Stimulated activated CD4-positive, alpha-beta T cell treated with anti-CD3 and anti-CD28 coated beads, Interleukin-2, amount 100 ng/mL, for 48 hours (primary cell): ENCODE results near the gene AIP.
A peak's percentile ranks its signal among the peaks of the same experiment; 100 is the strongest.

Source experiments
- DNase-seq, 2 donors: peaks; one replicate each; pipeline ENCODE4 v3.0.0-alpha.2; 2020

Gene AIP

GRCh38 chr11:67482827-67483798 lies at the start of gene AIP:
Gene AIP (plus strand): TSS chr11:67483026. CDS start chr11:67483159, 133 bp downstream.
- DNase-seq = peak; percentile 93 to 96

GRCh38 chr11:67433536-67434394 lies 49.1 kb upstream of the AIP start:
- DNase-seq = no peak

GRCh38 chr11:67434395-67434881 lies 48.4 kb upstream of the AIP start:
- DNase-seq = no peak

- no peak for DNase-seq
Measured at GRCh38 chr11:67435031-67435726, 47.6 kb upstream of the AIP start.

GRCh38 chr11:67435727-67436458 lies 46.9 kb upstream of the AIP start:
- no peak for DNase-seq

- peak; percentile 67 to 70 for DNase-seq
Measured at GRCh38 chr11:67436459-67437081, 46.3 kb upstream of the AIP start.

GRCh38 chr11:67437082-67437808 lies 45.6 kb upstream of the AIP start, which contains the start of gene PTPRCAP:
Gene PTPRCAP (minus strand): TSS chr11:67437682. CDS start chr11:67437619, 63 bp downstream.
- DNase-seq = no peak

GRCh38 chr11:67437809-67438157 lies 45.0 kb upstream of the AIP start:
- DNase-seq = no peak

- peak; percentile 69 to 76 for DNase-seq
Measured at GRCh38 chr11:67438158-67438902, 44.5 kb upstream of the AIP start.

GRCh38 chr11:67439321-67440228 lies 43.3 kb upstream of the AIP start:
- DNase-seq = no peak

- DNase-seq = no peak
Measured at GRCh38 chr11:67440229-67441097, 42.4 kb upstream of the AIP start.

- no peak for DNase-seq
Measured at GRCh38 chr11:67441098-67441563, 41.7 kb upstream of the AIP start.

- DNase-seq = no peak
Measured at GRCh38 chr11:67441731-67442351, 41.0 kb upstream of the AIP start.

GRCh38 chr11:67442504-67443404 lies 40.1 kb upstream of the AIP start:
- DNase-seq = no peak

GRCh38 chr11:67445515-67445914 lies 37.3 kb upstream of the AIP start:
- DNase-seq = no peak

- DNase-seq = no peak
Measured at GRCh38 chr11:67448220-67448609, 34.6 kb upstream of the AIP start.
